ENCODE data around the gene GPATCH8. TPM values are rescaled to one million over a fixed set of nuclear protein-coding genes. Genes with fewer than 3 reads are reported as not detected.

Gene GPATCH8
- polyA plus RNA-seq, 1 donor (not counting 4 experiments of a cell fraction or from before 2014, with no cell fraction given) = 15.1 TPM

- DNase-seq (ENCODE audit: low read depth, low spot score) (no peak), FAIRE-seq (no peak)
- peaks cover 8% of the 10 kb centered on the region for H3K27me3 ChIP-seq (ENCODE audit: control insufficient read depth, extremely low read depth, insufficient read depth, low read length)
- H4K20me1 ChIP-seq (ENCODE audit: control insufficient read depth, extremely low read depth, insufficient read depth, low read length) = no peaks in the 10 kb centered on the region
- H3K9ac ChIP-seq (ENCODE audit: control insufficient read depth, extremely low read depth, insufficient read depth, low read length) = no peak overlapping the region
- dilution Hi-C loops (cut with MboI; ENCODE audit: extremely low pct_ligation_motif_present, low sequenced_read_pairs) = no loop called here
- H3K4me3 ChIP-seq (ENCODE audit: control insufficient read depth in 2 of 3, extremely low read depth in 1 of 3, insufficient read depth in 2 of 3, low read depth in 1 of 3, low read length in 3 of 3) = no peak overlapping the region
- no peaks in the 10 kb centered on the region for H3K9me1 ChIP-seq (ENCODE audit: control insufficient read depth, extremely low read depth, insufficient read depth, low read length)
- no peaks in the 10 kb centered on the region for H3K36me3 ChIP-seq (ENCODE audit: control insufficient read depth in 2 of 2, extremely low read depth in 1 of 2, insufficient read depth in 2 of 2, low read length in 2 of 2)
- no peak overlapping the region for H2AFZ ChIP-seq (ENCODE audit: control insufficient read depth, low read length)
- H3K4me1 ChIP-seq (ENCODE audit: control insufficient read depth, extremely low read depth, insufficient read depth, low read length) = peaks cover 6% of the 10 kb centered on the region
- H3K27ac ChIP-seq (ENCODE audit: control insufficient read depth, insufficient read depth, low read length) = no peak overlapping the region
- H3K4me2 ChIP-seq (ENCODE audit: control insufficient read depth, extremely low read depth, insufficient read depth, low read depth, low read length) = no peak overlapping the region
- no peaks in the 10 kb centered on the region for H3K9me3 ChIP-seq (ENCODE audit: control insufficient read depth, low read depth, low read length)
- TF ChIP-seq CTCF (optimal IDR thresholded peaks at IDR 0.05 in 1 of 3, IDR thresholded peaks at IDR 0.05 in 1 of 3, conservative IDR thresholded peaks at IDR 0.05 in 1 of 3; ENCODE audit: extremely low read depth in 1 of 3, insufficient read depth in 2 of 3, low read length in 3 of 3) = no peak
- TF ChIP-seq EZH2 (IDR thresholded peaks at IDR 0.05; ENCODE audit: low read length) = no peak
- no peaks in the 10 kb centered on the region for H3K79me2 ChIP-seq (ENCODE audit: control insufficient read depth, insufficient read depth, low read length)
Observed at GRCh38 chr17:44390250-44390870, 112.8 kb downstream of the GPATCH8 start.

- TF ChIP-seq EZH2 (IDR thresholded peaks at IDR 0.05; ENCODE audit: low read length) (no peak), CTCF (optimal IDR thresholded peaks at IDR 0.05 in 1 of 3, IDR thresholded peaks at IDR 0.05 in 1 of 3, conservative IDR thresholded peaks at IDR 0.05 in 1 of 3; ENCODE audit: extremely low read depth in 1 of 3, insufficient read depth in 2 of 3, low read length in 3 of 3) (no peak)
- FAIRE-seq (no peak), DNase-seq (ENCODE audit: low read depth, low spot score) (no peak)
- Histone ChIP-seq H4K20me1 (ENCODE audit: control insufficient read depth, extremely low read depth, insufficient read depth, low read length) (no peaks in the 10 kb centered on the region), H3K9me1 (ENCODE audit: control insufficient read depth, extremely low read depth, insufficient read depth, low read length) (no peaks in the 10 kb centered on the region), H3K4me3 (ENCODE audit: control insufficient read depth in 2 of 3, extremely low read depth in 1 of 3, insufficient read depth in 2 of 3, low read depth in 1 of 3, low read length in 3 of 3) (no peak overlapping the region), H3K79me2 (ENCODE audit: control insufficient read depth, insufficient read depth, low read length) (no peaks in the 10 kb centered on the region), H2AFZ (ENCODE audit: control insufficient read depth, low read length) (no peak overlapping the region), H3K27ac (ENCODE audit: control insufficient read depth, insufficient read depth, low read length) (no peak overlapping the region), H3K36me3 (ENCODE audit: control insufficient read depth in 2 of 2, extremely low read depth in 1 of 2, insufficient read depth in 2 of 2, low read length in 2 of 2) (no peaks in the 10 kb centered on the region), H3K4me1 (ENCODE audit: control insufficient read depth, extremely low read depth, insufficient read depth, low read length) (peaks cover 9% of the 10 kb centered on the region), H3K27me3 (ENCODE audit: control insufficient read depth, extremely low read depth, insufficient read depth, low read length) (peaks cover 10% of the 10 kb centered on the region), H3K9ac (ENCODE audit: control insufficient read depth, extremely low read depth, insufficient read depth, low read length) (no peak overlapping the region), H3K9me3 (ENCODE audit: control insufficient read depth, low read depth, low read length) (no peaks in the 10 kb centered on the region), H3K4me2 (ENCODE audit: control insufficient read depth, extremely low read depth, insufficient read depth, low read depth, low read length) (no peak overlapping the region)
- dilution Hi-C loops (cut with MboI; ENCODE audit: extremely low pct_ligation_motif_present, low sequenced_read_pairs) = no loop called here
Observed at GRCh38 chr17:44389723-44390202, 113.4 kb downstream of the GPATCH8 start.

All from keratinocyte (primary cell).